ENCODE data around the gene STOX2. TPM values are rescaled to one million over a fixed set of nuclear protein-coding genes. Genes with fewer than 3 reads are reported as not detected.

Gene STOX2
- total and polyA plus RNA-seq, 10 of the 15 experiments (the other 5 are each of a cell fraction or from before 2014, with no cell fraction given): 0.01 to 1.2 (median 0.18) TPM; not detected in 4

DNA sequence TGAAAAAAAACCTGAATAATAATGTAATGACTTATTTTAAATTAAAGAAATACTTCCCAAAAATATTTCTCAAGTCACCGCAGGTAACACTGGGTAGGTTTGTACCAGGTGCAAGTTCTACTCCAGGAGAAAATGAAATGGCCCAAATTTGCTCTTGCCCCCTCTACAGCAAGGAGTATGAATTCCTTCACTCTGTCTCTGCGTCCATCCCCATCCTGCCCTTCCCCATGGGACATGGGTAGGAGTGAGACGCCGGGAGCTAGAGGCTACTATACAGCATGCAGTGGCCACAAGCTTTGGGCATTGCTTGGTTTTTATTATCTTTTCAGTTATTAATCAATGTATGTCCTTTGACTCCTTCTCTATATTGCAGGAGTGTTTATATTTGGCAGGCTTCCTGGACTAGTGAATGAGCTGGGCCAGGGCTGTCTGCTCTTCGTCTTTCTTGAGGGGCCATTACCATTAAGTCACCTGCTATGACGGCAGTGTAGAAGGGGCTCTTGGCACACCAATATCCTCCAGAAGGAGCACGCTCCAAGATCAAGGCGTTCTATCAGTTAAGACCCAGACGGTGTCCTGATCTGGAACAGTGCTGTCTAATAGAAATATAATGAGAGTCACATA, 162.9 kb downstream of the STOX2 start (continued):
- no peak for TF ChIP-seq CUX1 (IDR thresholded peaks at IDR 0.05; ENCODE audit: insufficient replicate concordance, low read depth, low read length)

Other genes with a start within 250 kb of the STOX2 start
- gene RWDD4, start 246.1 kb upstream of the STOX2 start, total RNA-seq (2014; rRNA removed): 21.8 and 23.9 TPM in 2 replicates
- 23.1 and 23.6 TPM in 2 replicates for gene RWDD4, start 246.1 kb upstream of the STOX2 start, total RNA-seq (2014; rRNA removed; fragmentation: Illumina TruSeq; extraction: Trizol)
- gene RWDD4, start 246.1 kb upstream of the STOX2 start, total RNA-seq (2021): 18.6 TPM in 2 replicates
- gene RWDD4, start 246.1 kb upstream of the STOX2 start, polyA plus RNA-seq (2011; rRNA removed): 19.2 and 26.2 TPM in 2 replicates
- gene RWDD4, start 246.1 kb upstream of the STOX2 start, polyA plus RNA-seq (2014; fragmentation: Illumina TruSeq; extraction: Trizol): 20.7 and 30.5 TPM in 2 replicates
- gene RWDD4, start 246.1 kb upstream of the STOX2 start, polyA plus RNA-seq (2014; fragmentation: Nextera tagmentation; extraction: Ambion mirVana): 10 to 100 TPM; 11.2 to 12.2 TPM
- 15.3 and 15.8 TPM in 2 replicates for gene RWDD4, start 246.1 kb upstream of the STOX2 start, polyA plus RNA-seq (2014; rRNA removed)
- gene RWDD4, start 246.1 kb upstream of the STOX2 start, polyA plus RNA-seq (2016; fragmentation: Nextera tagmentation; extraction: Ambion mirVana): 10 to 100 TPM; 36.3 to 37.8 TPM
- 22.4 and 31.4 TPM in 2 replicates for gene TRAPPC11, start 246.0 kb upstream of the STOX2 start, total RNA-seq (2014; rRNA removed)
- gene TRAPPC11, start 246.0 kb upstream of the STOX2 start, total RNA-seq (2014; rRNA removed; fragmentation: Illumina TruSeq; extraction: Trizol): 28.1 and 28.8 TPM in 2 replicates
- 24.5 and 26.2 TPM in 2 replicates for gene TRAPPC11, start 246.0 kb upstream of the STOX2 start, total RNA-seq (2021)
- gene TRAPPC11, start 246.0 kb upstream of the STOX2 start, polyA plus RNA-seq (2011; rRNA removed): 40.5 and 59.9 TPM in 2 replicates
- gene TRAPPC11, start 246.0 kb upstream of the STOX2 start, polyA plus RNA-seq (2014; fragmentation: Illumina TruSeq; extraction: Trizol): 36.1 and 40.5 TPM in 2 replicates
- gene TRAPPC11, start 246.0 kb upstream of the STOX2 start, polyA plus RNA-seq (2014; fragmentation: Nextera tagmentation; extraction: Ambion mirVana): 1 to 10 TPM; 7.3 to 10.0 TPM
- gene TRAPPC11, start 246.0 kb upstream of the STOX2 start, polyA plus RNA-seq (2014; rRNA removed): 17.7 and 20.4 TPM in 2 replicates
- 10 to 100 TPM; 20.0 to 22.2 TPM for gene TRAPPC11, start 246.0 kb upstream of the STOX2 start, polyA plus RNA-seq (2016; fragmentation: Nextera tagmentation; extraction: Ambion mirVana)

Data from GM12878 (cell line).